Lung microvascular endothelial cell (primary cell): ENCODE data around the gene AIM2. TPM values are rescaled to one million over a fixed set of nuclear protein-coding genes. Genes with fewer than 3 reads are reported as not detected.
"Not testable (repeated sequence)": the region's sequence is repeated elsewhere in the genome, so short reads cannot be mapped to it uniquely, and the experiment has no call there.

Source experiments
- DNase-seq, 2 donors: peaks; one replicate each; pipeline versions ENCODE4 v3.0.0 to v3.0.0-alpha.2; 2010; ENCODE audit warnings: low read depth in 2 of 2
- total RNA-seq: library from RNA; depleted of rRNA; stranded (reverse); fragments of >200 nt; gene quantifications from 2 replicates; pipeline ENCODE4 v1.2.1, GENCODE V29; 2014

Gene AIM2, protein sequence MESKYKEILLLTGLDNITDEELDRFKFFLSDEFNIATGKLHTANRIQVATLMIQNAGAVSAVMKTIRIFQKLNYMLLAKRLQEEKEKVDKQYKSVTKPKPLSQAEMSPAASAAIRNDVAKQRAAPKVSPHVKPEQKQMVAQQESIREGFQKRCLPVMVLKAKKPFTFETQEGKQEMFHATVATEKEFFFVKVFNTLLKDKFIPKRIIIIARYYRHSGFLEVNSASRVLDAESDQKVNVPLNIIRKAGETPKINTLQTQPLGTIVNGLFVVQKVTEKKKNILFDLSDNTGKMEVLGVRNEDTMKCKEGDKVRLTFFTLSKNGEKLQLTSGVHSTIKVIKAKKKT
- total RNA-seq: not detected in 2 replicates

DNA sequence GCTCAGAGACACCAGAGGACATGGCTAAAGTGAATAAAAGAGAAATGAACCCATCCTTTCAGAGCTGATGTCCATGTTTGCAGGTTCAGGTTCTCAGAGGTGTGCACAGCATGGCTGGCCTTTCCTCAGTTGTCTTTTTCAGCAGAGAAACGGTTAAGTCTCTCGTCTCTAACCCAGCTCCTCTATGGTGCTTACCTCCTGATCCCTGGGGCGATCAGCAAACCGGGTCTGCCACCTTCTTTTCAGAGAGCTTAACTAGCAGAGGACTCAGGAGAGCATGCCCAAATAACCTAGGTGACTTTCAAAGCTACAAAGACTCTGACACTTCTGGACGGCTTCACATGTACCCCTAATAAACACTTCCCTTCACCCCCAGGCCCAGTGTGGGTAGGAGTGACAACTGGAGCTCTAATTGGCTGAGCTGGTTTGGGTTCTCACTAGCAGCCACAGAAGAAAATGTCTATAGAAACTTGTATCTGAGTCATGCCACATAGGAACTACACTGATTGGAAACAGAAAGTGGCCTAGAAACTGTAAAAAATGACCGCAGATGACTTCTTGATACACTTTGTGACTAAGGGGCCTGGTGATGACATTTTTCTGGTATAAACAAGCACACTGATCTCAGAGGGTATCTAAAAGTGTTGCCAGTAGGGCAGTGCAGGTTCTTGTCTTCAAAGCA lies at the start of gene AIM2:
AIM2 (minus strand) TSS at position 329 of the 682 bp plus-strand sequence. CDS start 3,267 bp downstream, outside the sequence.
- no peak for DNase-seq

- no peak for DNase-seq
Measured at GRCh38 chr1:159123587-159123986, 47.0 kb upstream of the AIM2 start.

GRCh38 chr1:159122005-159122621 lies 45.5 kb upstream of the AIM2 start:
- peak; percentile 28 to 40 for DNase-seq

GRCh38 chr1:159121526-159121925 lies 45.0 kb upstream of the AIM2 start:
- no peak for DNase-seq

- no peak for DNase-seq
Measured at GRCh38 chr1:159120317-159120716, 43.8 kb upstream of the AIM2 start.

GRCh38 chr1:159113596-159114433 lies 37.2 kb upstream of the AIM2 start:
- no peak for DNase-seq

- DNase-seq: not testable (repeated sequence)
Measured at GRCh38 chr1:159103021-159103420, 26.5 kb upstream of the AIM2 start.

DNA sequence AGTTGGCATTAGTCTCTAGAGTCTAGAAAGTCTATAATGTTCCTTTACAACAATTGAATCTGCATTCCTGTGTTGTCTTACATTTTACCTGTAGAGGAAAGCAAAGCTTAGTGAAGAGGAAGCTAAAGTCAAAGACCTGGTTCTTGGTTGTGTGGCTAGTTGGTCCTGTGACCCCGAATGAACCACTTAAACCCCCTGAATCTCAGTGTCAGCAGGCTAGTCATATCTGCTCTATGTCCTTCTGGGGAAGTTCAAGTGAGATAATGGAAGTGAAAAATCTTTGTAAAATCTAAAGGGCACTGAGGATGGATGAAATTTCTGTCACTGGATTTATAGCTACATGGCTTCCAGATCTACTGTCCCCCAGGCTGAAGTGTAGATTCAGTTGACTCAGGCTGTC lies 24.0 kb upstream of the AIM2 start:
- DNase-seq: no peak

GRCh38 chr1:159098596-159098995 lies 22.0 kb upstream of the AIM2 start:
- DNase-seq: no peak

- DNase-seq: peak; percentile 27 to 75
Measured at GRCh38 chr1:159092036-159092760, 15.6 kb upstream of the AIM2 start.

- DNase-seq: peak in 1 of 2 donors; percentile 31
Measured at GRCh38 chr1:159091607-159092031, 15.1 kb upstream of the AIM2 start.

- DNase-seq: no peak
Measured at GRCh38 chr1:159091180-159091560, 14.6 kb upstream of the AIM2 start.

DNA sequence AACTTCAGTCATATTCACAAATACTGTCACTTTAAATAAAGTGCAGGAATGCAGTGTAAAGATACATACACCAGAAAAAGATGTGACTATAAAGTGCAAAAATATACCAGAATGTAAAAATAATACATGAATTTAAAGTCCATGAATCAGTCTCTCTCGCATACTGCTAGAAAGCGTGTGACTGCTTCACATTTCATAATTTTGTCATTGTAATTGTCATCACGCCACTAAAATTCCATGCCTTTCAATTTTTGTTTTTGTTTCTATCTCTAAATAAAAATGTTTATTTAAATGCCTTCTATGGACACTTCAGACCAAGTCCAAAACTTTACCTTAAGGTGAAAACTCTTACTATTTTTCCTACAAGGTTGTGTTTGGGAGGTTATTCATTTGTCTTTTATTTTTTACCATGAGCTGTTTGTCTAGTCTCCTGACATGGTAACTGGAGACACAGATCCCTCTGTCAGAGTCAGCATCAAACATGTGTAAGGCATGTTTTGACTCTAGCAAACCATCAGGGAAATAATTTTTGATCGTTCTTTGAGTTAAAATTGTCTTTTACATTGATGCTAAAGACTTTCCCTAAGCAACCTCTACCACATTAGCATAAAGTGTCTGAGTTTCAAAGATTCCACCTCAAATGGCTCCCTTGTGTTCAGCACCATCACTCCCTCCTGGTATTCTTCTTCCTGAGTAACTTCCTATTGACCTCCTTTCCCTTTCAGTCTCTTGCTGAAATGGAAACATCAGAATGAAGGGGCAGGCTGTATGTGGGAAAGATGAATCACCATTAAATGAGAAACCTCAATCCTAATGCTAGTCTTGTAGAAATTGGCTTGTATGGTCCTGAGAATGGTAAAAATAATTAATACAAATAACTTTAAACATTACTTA lies 14.0 kb upstream of the AIM2 start:
- peak; percentile 5 to 49 for DNase-seq

- peak in 1 of 2 donors; percentile 12 for DNase-seq
Measured at GRCh38 chr1:159089184-159089791, 12.7 kb upstream of the AIM2 start.

DNA sequence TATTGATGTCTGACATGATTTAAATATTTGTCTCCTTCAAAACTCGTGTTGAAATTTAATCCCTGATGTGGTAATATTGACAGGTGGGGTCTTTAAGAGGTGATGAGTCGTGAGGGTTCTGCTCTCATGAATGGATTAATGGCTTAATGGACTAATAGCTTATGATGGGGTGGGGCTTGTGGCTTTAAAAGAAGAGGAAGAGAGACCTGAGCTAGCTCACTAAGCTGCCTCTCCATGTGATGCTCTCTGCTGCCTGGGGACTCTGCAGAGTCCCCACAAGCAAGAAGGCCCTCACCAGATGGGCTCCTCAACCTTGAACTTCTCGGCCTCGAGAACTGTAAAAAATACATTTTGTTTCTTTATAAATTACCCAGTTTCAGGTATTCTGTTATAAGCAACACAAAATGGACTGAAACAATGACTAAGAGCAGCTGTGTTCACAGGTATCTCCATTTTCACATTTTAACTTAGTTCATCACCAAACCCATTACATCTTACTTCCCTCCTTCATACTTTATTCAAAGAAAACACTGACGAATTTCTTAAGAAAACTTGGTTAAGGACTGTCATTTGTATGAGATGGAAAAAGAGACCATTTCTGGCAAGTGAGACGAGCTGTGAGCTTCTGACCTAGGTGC lies 12.1 kb upstream of the AIM2 start:
- no peak for DNase-seq

DNA sequence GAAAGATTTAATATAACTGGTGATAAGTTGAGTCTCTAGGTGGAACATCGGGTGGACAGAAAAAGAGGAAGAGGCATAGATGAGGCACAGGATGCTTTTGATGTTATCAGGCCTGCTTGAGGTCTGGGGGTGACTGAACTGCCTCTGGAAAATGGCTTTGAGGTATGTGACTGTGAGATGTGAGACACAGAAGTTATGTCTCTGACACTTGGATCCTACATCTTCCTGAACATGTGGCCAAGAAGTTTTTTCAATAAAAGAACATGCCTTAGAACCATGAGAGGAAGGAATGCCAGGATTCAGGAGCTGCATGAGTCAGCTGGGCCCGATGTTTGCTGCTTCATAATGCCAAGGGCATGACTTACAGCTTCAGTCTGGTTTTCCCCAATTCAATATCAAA lies 11.5 kb upstream of the AIM2 start:
- DNase-seq: peak in 1 of 2 donors; percentile 79

DNA sequence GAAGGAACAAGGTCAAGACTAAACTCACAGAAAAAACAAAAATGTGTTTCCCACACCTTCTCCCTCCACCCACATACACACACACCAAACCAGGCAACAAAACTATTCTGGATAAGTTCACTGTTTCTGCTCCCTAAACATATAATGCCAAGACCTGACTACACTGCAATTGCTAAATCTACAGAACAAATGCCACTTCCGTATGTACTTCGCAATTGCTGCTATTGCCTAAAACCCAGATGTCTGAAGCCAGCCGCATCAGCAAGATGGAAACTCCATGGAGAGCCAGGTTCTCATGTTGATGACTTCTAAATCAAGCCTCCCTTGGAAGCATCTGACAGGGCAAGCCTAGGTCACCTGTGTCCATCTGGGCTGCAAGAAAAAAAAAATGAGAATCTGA lies 8.3 kb upstream of the AIM2 start:
- no peak for DNase-seq

GRCh38 chr1:159084152-159084551 lies 7.6 kb upstream of the AIM2 start:
- no peak for DNase-seq

DNA sequence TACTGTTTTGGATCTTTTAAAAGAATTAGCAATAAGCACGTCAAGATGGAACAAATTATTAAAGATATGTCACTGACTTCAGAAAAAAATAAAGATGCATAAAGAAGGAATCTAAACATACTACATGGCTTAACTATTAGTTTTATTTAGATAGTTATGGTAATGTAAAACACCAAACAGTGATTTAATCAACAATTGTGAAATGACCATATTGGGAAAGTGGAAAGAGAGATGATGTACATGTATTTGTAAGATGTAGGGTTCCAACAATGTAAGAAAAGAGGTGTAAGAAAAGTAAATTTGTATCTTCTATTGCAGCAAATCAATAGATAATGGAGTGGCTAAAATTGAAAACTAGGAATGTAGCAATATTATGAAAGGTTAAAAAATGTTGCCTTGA lies 6.4 kb upstream of the AIM2 start:
- no peak for DNase-seq
